Mesendoderm (in vitro differentiated cells): Measurements from ENCODE around the gene DNAJA3.

ENCODE experiments used
- DNase-seq: peaks from one replicate; pipeline ENCODE4 v3.0.0; 2013
- H2AK5ac ChIP-seq: 2 replicates; pipeline ENCODE4 v1.6.1; 2013; ENCODE audit warnings: low read length, inconsistent platforms
- H2BK120ac ChIP-seq: 2 replicates; pipeline ENCODE4 v1.6.1; 2013; ENCODE audit warnings: low read depth, mild to moderate bottlenecking, low read length, moderate library complexity, mixed read lengths
- H2BK15ac ChIP-seq: replicated peaks from 2 replicates; pipeline ENCODE4 v1.6.1; 2013; ENCODE audit warnings: low read depth, mild to moderate bottlenecking, moderate library complexity
- H2BK5ac ChIP-seq: 2 replicates; pipeline ENCODE4 v1.6.1; 2013; ENCODE audit warnings: low read length, inconsistent platforms
- H3K18ac ChIP-seq: 2 replicates; pipeline ENCODE4 v1.6.1; 2013; ENCODE audit warnings: mild to moderate bottlenecking, low read length, mixed read lengths
- H3K23ac ChIP-seq: one replicate; pipeline ENCODE4 v1.6.1; 2013; ENCODE audit warnings: low read length
- H3K27ac ChIP-seq: 2 replicates; pipeline ENCODE4 v1.5.1; 2013; ENCODE audit warnings: low read depth, mild to moderate bottlenecking, inconsistent platforms, low read length, moderate library complexity
- H3K27me3 ChIP-seq: 2 replicates; pipeline ENCODE4 v1.6.1; 2013; ENCODE audit warnings: low read length, control low read depth, mild to moderate bottlenecking, inconsistent platforms; ENCODE audit not compliant: insufficient read depth, poor library complexity
- H3K36me3 ChIP-seq: 2 replicates; pipeline ENCODE4 v1.6.1; 2013; ENCODE audit warnings: low read length, inconsistent platforms; ENCODE audit not compliant: control insufficient read depth, insufficient read depth
- H3K4ac ChIP-seq: one replicate; pipeline ENCODE4 v1.6.1; 2013; ENCODE audit warnings: low read depth, mild to moderate bottlenecking, low read length, moderate library complexity
- H3K4me1 ChIP-seq: 2 replicates; pipeline ENCODE4 v1.6.1; 2013; ENCODE audit warnings: low read depth, low read length, inconsistent platforms; ENCODE audit not compliant: control insufficient read depth
- H3K4me2 ChIP-seq: 2 replicates; pipeline ENCODE4 v1.6.1; 2013; ENCODE audit warnings: low read length
- H3K4me3 ChIP-seq: 2 replicates; pipeline ENCODE4 v1.5.1; 2013; ENCODE audit warnings: mild to moderate bottlenecking, low read length
- H3K56ac ChIP-seq: one replicate; pipeline ENCODE4 v1.6.1; 2013; ENCODE audit warnings: low read length
- H3K79me1 ChIP-seq: 2 replicates; pipeline ENCODE4 v1.6.1; 2013; ENCODE audit warnings: low read length, inconsistent platforms
- H3K79me2 ChIP-seq: 2 replicates; pipeline ENCODE4 v1.6.1; 2013; ENCODE audit warnings: mild to moderate bottlenecking, low read length; ENCODE audit not compliant: control insufficient read depth, insufficient read depth
- H3K9ac ChIP-seq: 2 replicates; pipeline ENCODE4 v1.6.1; 2013; ENCODE audit warnings: low read length, inconsistent platforms
- H4K5ac ChIP-seq: one replicate; pipeline ENCODE4 v1.6.1; 2013; ENCODE audit warnings: low read length
- H4K8ac ChIP-seq: one replicate; pipeline ENCODE4 v1.6.1; 2013; ENCODE audit warnings: low read depth, mild to moderate bottlenecking, control low read depth, low read length, moderate library complexity
- WGBS: extraction: QIAGEN DNeasy Blood & Tissue Kit; methylation state at CpG from one replicate; pipeline ENCODE4 v1.1.7; 2013; ENCODE audit warnings: low lambda C conversion rate, missing lambda C conversion rate; ENCODE audit not compliant: insufficient coverage; ENCODE audit errors: extremely low coverage; 5-methylcytosine and 5-hydroxymethylcytosine counted together

The DNAJA3 gene

GRCh38 chr16:4410335-4411075 is 15.2 kb upstream of the DNAJA3 start:
- Histone ChIP-seq H3K4ac (no peak overlapping the region), H3K27ac (no peak overlapping the region), H3K4me3 (no peak overlapping the region), H2BK5ac (no peak overlapping the region), H3K36me3 (no peaks in the 10 kb centered on the region), H3K23ac (no peak overlapping the region), H4K5ac (no peak overlapping the region), H3K4me1 (no peaks in the 10 kb centered on the region), H3K56ac (no peak overlapping the region), H2BK120ac (no peak overlapping the region), H3K18ac (no peak overlapping the region), H2AK5ac (no peak overlapping the region), H4K8ac (no peak overlapping the region), H3K27me3 (no peaks in the 10 kb centered on the region), H3K79me2 (no peaks in the 10 kb centered on the region), H3K9ac (no peak overlapping the region), H3K79me1 (peaks cover 4% of the 10 kb centered on the region), H2BK15ac (no peak overlapping the region), H3K4me2 (no peak overlapping the region)
- DNase-seq: no peak
- no CpG with 5 or more reads among the region's 15 CpGs for WGBS

GRCh38 chr16:4411684-4412083 is 14.0 kb upstream of the DNAJA3 start:
- no peak for DNase-seq
- no peak overlapping the region for H3K4me2 ChIP-seq
- H2BK15ac ChIP-seq: no peak overlapping the region
- H3K9ac ChIP-seq: no peak overlapping the region
- H3K56ac ChIP-seq: no peak overlapping the region
- H3K27ac ChIP-seq: no peak overlapping the region
- no peak overlapping the region for H3K4ac ChIP-seq
- H3K27me3 ChIP-seq: no peaks in the 10 kb centered on the region
- H3K4me1 ChIP-seq: no peaks in the 10 kb centered on the region
- H4K5ac ChIP-seq: no peak overlapping the region
- H3K23ac ChIP-seq: no peak overlapping the region
- no CpG with 5 or more reads among the region's 16 CpGs for WGBS
- no peak overlapping the region for H2BK5ac ChIP-seq
- no peak overlapping the region for H2BK120ac ChIP-seq
- H3K18ac ChIP-seq: no peak overlapping the region
- H2AK5ac ChIP-seq: no peak overlapping the region
- H3K79me2 ChIP-seq: no peaks in the 10 kb centered on the region
- no peak overlapping the region for H4K8ac ChIP-seq
- peaks cover 4% of the 10 kb centered on the region for H3K79me1 ChIP-seq
- no peak overlapping the region for H3K4me3 ChIP-seq
- H3K36me3 ChIP-seq: no peaks in the 10 kb centered on the region

- Histone ChIP-seq H3K18ac (no peak overlapping the region), H3K23ac (no peak overlapping the region), H3K4me2 (no peak overlapping the region), H2AK5ac (no peak overlapping the region), H2BK5ac (no peak overlapping the region), H3K4ac (no peak overlapping the region), H2BK120ac (no peak overlapping the region), H3K79me2 (no peaks in the 10 kb centered on the region), H4K8ac (no peak overlapping the region), H2BK15ac (no peak overlapping the region), H3K9ac (no peak overlapping the region), H3K36me3 (no peaks in the 10 kb centered on the region), H3K79me1 (peaks cover 4% of the 10 kb centered on the region), H4K5ac (no peak overlapping the region), H3K4me1 (no peaks in the 10 kb centered on the region), H3K27ac (no peak overlapping the region), H3K4me3 (no peak overlapping the region), H3K27me3 (no peaks in the 10 kb centered on the region), H3K56ac (no peak overlapping the region)
- WGBS: no CpG with 5 or more reads among the region's 8 CpGs
- no peak for DNase-seq
These were observed 13.5 kb upstream of the DNAJA3 start for GRCh38 chr16:4412159-4412558.

- no peak overlapping the region for H2BK120ac ChIP-seq
- no peak overlapping the region for H2BK15ac ChIP-seq
- H3K9ac ChIP-seq: no peak overlapping the region
- H3K79me1 ChIP-seq: peaks cover 4% of the 10 kb centered on the region
- H3K4me3 ChIP-seq: no peak overlapping the region
- H3K23ac ChIP-seq: no peak overlapping the region
- no peaks in the 10 kb centered on the region for H3K4me1 ChIP-seq
- H2AK5ac ChIP-seq: no peak overlapping the region
- WGBS: no CpG with 5 or more reads among the region's 4 CpGs
- H4K8ac ChIP-seq: no peak overlapping the region
- no peak overlapping the region for H3K27ac ChIP-seq
- H3K56ac ChIP-seq: no peak overlapping the region
- no peak for DNase-seq
- no peak overlapping the region for H2BK5ac ChIP-seq
- no peaks in the 10 kb centered on the region for H3K79me2 ChIP-seq
- no peaks in the 10 kb centered on the region for H3K36me3 ChIP-seq
- H3K4ac ChIP-seq: no peak overlapping the region
- H3K4me2 ChIP-seq: no peak overlapping the region
- no peaks in the 10 kb centered on the region for H3K27me3 ChIP-seq
- no peak overlapping the region for H3K18ac ChIP-seq
- H4K5ac ChIP-seq: no peak overlapping the region
These were observed 12.8 kb upstream of the DNAJA3 start for GRCh38 chr16:4412854-4413253.

- no CpG with 5 or more reads among the region's 7 CpGs for WGBS
- no peak overlapping the region for H3K18ac ChIP-seq
These were observed 11.3 kb upstream of the DNAJA3 start for GRCh38 chr16:4414187-4414917.

More at GRCh38 chr16:4414187-4414917, 11.3 kb upstream of the DNAJA3 start:
- Histone ChIP-seq H2BK120ac (no peak overlapping the region), H3K4me3 (no peak overlapping the region), H4K8ac (no peak overlapping the region), H3K9ac (no peak overlapping the region), H3K56ac (no peak overlapping the region), H3K27me3 (no peaks in the 10 kb centered on the region), H3K27ac (no peak overlapping the region), H2AK5ac (no peak overlapping the region), H2BK5ac (no peak overlapping the region), H3K79me1 (peaks cover 4% of the 10 kb centered on the region), H2BK15ac (no peak overlapping the region), H3K36me3 (no peaks in the 10 kb centered on the region), H3K23ac (no peak overlapping the region), H3K4ac (no peak overlapping the region), H4K5ac (no peak overlapping the region), H3K4me2 (no peak overlapping the region), H3K4me1 (no peaks in the 10 kb centered on the region), H3K79me2 (no peaks in the 10 kb centered on the region)
- DNase-seq: no peak
